Keratinocyte (primary cell): ENCODE measurements around the gene CCER1. TPM values are rescaled to one million over a fixed set of nuclear protein-coding genes. Genes with fewer than 3 reads are reported as not detected.

Experiments used
- DNase-seq: peaks from one replicate; pipeline ENCODE4 v3.0.0-alpha.2; 2011; ENCODE audit warnings: low read depth, missing footprints, low spot score
- FAIRE-seq: peaks from 2 replicates; lab custom pipeline; 2011; peaks lifted over from hg19 to GRCh38; lab: Jason Lieb, UNC
- H2AFZ ChIP-seq: 2 replicates; pipeline ENCODE4 v1.6.0; 2012; ENCODE audit warnings: low read length, control low read depth, inconsistent platforms; ENCODE audit not compliant: control insufficient read depth
- H3K27ac ChIP-seq: 2 replicates; pipeline ENCODE4 v1.5.1; 2011; ENCODE audit warnings: low read length; ENCODE audit not compliant: control insufficient read depth, insufficient read depth
- H3K27me3 ChIP-seq: 3 replicates; pipeline ENCODE4 v1.6.0; 2011; ENCODE audit warnings: low read length; ENCODE audit not compliant: control insufficient read depth, insufficient read depth; ENCODE audit errors: extremely low read depth
- H3K36me3 ChIP-seq, 2 experiments: 2 replicates in 1 of 2; 3 replicates in 1 of 2; pipeline ENCODE4 v1.5.1; 2011; ENCODE audit warnings: low read length in 2 of 2, mild to moderate bottlenecking in 1 of 2; ENCODE audit not compliant: control insufficient read depth in 2 of 2, insufficient read depth in 2 of 2; ENCODE audit errors: extremely low read depth in 1 of 2
- H3K4me1 ChIP-seq: 3 replicates; pipeline ENCODE4 v1.5.1; 2011; ENCODE audit warnings: low read length; ENCODE audit not compliant: control insufficient read depth, insufficient read depth; ENCODE audit errors: extremely low read depth
- H3K4me2 ChIP-seq: 3 replicates; pipeline ENCODE4 v1.6.0; 2011; ENCODE audit warnings: low read depth, low read length; ENCODE audit not compliant: control insufficient read depth, insufficient read depth; ENCODE audit errors: extremely low read depth
- H3K4me3 ChIP-seq, 3 experiments: fragments of 200-600 bp in 1 of 3; sonication (generic) in 1 of 3; 2 replicates in 2 of 3; 3 replicates in 1 of 3; pipeline ENCODE4 v1.5.1; 2011 to 2016; ENCODE audit warnings: low read length in 3 of 3, mild to moderate bottlenecking in 3 of 3, control low read depth in 2 of 3, inconsistent platforms in 1 of 3, low read depth in 1 of 3, mixed read lengths in 1 of 3, mixed run types in 1 of 3, moderate library complexity in 1 of 3; ENCODE audit not compliant: control insufficient read depth in 2 of 3, insufficient read depth in 2 of 3; ENCODE audit errors: extremely low read depth in 1 of 3
- H3K79me2 ChIP-seq: 2 replicates; pipeline ENCODE4 v1.6.0; 2012; ENCODE audit warnings: low read length; ENCODE audit not compliant: control insufficient read depth, insufficient read depth
- H3K9ac ChIP-seq: 3 replicates; pipeline ENCODE4 v1.6.0; 2011; ENCODE audit warnings: low read length; ENCODE audit not compliant: control insufficient read depth, insufficient read depth; ENCODE audit errors: extremely low read depth
- H3K9me1 ChIP-seq: 3 replicates; pipeline ENCODE4 v1.6.0; 2011; ENCODE audit warnings: low read length; ENCODE audit not compliant: control insufficient read depth, insufficient read depth; ENCODE audit errors: extremely low read depth
- H3K9me3 ChIP-seq: 2 replicates; pipeline ENCODE4 v1.5.1; 2012; ENCODE audit warnings: low read depth, low read length; ENCODE audit not compliant: control insufficient read depth
- H4K20me1 ChIP-seq: 3 replicates; pipeline ENCODE4 v1.6.0; 2011; ENCODE audit warnings: low read length; ENCODE audit not compliant: control insufficient read depth, insufficient read depth; ENCODE audit errors: extremely low read depth
- CTCF ChIP-seq, 3 experiments: IDR thresholded peaks in 1 of 3; conservative IDR thresholded peaks in 1 of 3; optimal IDR thresholded peaks in 1 of 3; 2 replicates in 2 of 3; 3 replicates in 1 of 3; pipeline versions ENCODE3 to v1.5.1; 2011; ENCODE audit warnings: low read length in 3 of 3, mild to moderate bottlenecking in 3 of 3, moderate library complexity in 2 of 3, control low read depth in 1 of 3, inconsistent platforms in 1 of 3; ENCODE audit not compliant: insufficient read depth in 2 of 3; ENCODE audit errors: extremely low read depth in 1 of 3
- EZH2 ChIP-seq: IDR thresholded peaks from one replicate; pipeline ENCODE4 v1.6.1; 2012; ENCODE audit warnings: inconsistent platforms, mild to moderate bottlenecking, low read length, moderate library complexity
- dilution Hi-C: fragments of 300-500 bp; cut with MboI; formaldehyde crosslinking; loops from one replicate; pipeline ENCODE4 v1.7.0; 2020; ENCODE audit warnings: low sequenced_read_pairs; ENCODE audit not compliant: extremely low pct_ligation_motif_present
- polyA plus RNA-seq, 5 experiments: library from polyadenylated mRNA; depleted of rRNA in 3 of 5; stranded (reverse) in 3 of 5; stranded (forward) in 1 of 5; unstranded in 1 of 5; fragments of >200 nt; gene quantifications; 1 replicate in 1 of 5; 2 replicates in 3 of 5; 3 replicates in 1 of 5; pipeline versions ENCODE4 v1.2.1 to v1.2.3, GENCODE V29; 2011 to 2012; ENCODE audit warnings: missing spikeins in 2 of 5, low read depth in 1 of 5, low replicate concordance in 1 of 5

CCER1 gene
- polyA plus RNA-seq, 1 donor (not counting 4 experiments of a cell fraction or from before 2014, with no cell fraction given): not detected

- Histone ChIP-seq H3K9me1 (no peaks in the 10 kb centered on the region), H4K20me1 (no peaks in the 10 kb centered on the region), H3K36me3 (no peaks in the 10 kb centered on the region), H3K9me3 (no peaks in the 10 kb centered on the region), H3K4me2 (no peak overlapping the region), H3K79me2 (no peaks in the 10 kb centered on the region), H3K27me3 (no peaks in the 10 kb centered on the region), H3K9ac (no peak overlapping the region), H2AFZ (peak overlapping the region; percentile 67), H3K4me1 (peaks cover 17% of the 10 kb centered on the region), H3K27ac (no peak overlapping the region), H3K4me3 (no peak overlapping the region)
- TF ChIP-seq CTCF (optimal IDR thresholded peaks at IDR 0.05 in 1 of 3, IDR thresholded peaks at IDR 0.05 in 1 of 3, conservative IDR thresholded peaks at IDR 0.05 in 1 of 3; ENCODE audit: extremely low read depth in 1 of 3, insufficient read depth in 2 of 3, low read length in 3 of 3) (no peak), EZH2 (no peak)
- peak; percentile 41 for FAIRE-seq
- dilution Hi-C loops: no loop called here
- no peak for DNase-seq
Measured at GRCh38 chr12:90936230-90937005, 18.6 kb downstream of the CCER1 start.

- no peak for TF ChIP-seq CTCF (optimal IDR thresholded peaks at IDR 0.05 in 1 of 3, IDR thresholded peaks at IDR 0.05 in 1 of 3, conservative IDR thresholded peaks at IDR 0.05 in 1 of 3; ENCODE audit: extremely low read depth in 1 of 3, insufficient read depth in 2 of 3, low read length in 3 of 3)
- TF ChIP-seq EZH2: no peak
- Histone ChIP-seq H3K4me2 (no peak overlapping the region), H4K20me1 (no peaks in the 10 kb centered on the region), H3K36me3 (no peaks in the 10 kb centered on the region), H3K9me1 (no peaks in the 10 kb centered on the region), H3K4me3 (no peak overlapping the region), H3K79me2 (no peaks in the 10 kb centered on the region), H3K27ac (no peak overlapping the region), H2AFZ (no peak overlapping the region), H3K27me3 (no peaks in the 10 kb centered on the region), H3K4me1 (peaks cover 5% of the 10 kb centered on the region), H3K9ac (no peak overlapping the region), H3K9me3 (no peaks in the 10 kb centered on the region)
- FAIRE-seq (no peak), DNase-seq (no peak)
- dilution Hi-C loops: no loop called here
Measured at GRCh38 chr12:90925562-90925961, 29.4 kb downstream of the CCER1 start.
